HG03060 (cell line): ENCODE data around the gene VWA2.

Source experiments
- ATAC-seq: cut with Tn5 transposase; IDR thresholded peaks from one replicate; pipeline ENCODE4 v1.9.1; 2021; ENCODE audit warnings: low read depth, moderate number of reproducible peaks; ENCODE audit not compliant: unreplicated experiment

Gene VWA2

GRCh38 chr10:114273910-114274309 lies 34.9 kb downstream of the VWA2 start:
- no peak for ATAC-seq

- no peak for ATAC-seq
These were observed 35.8 kb downstream of the VWA2 start for GRCh38 chr10:114274616-114275453.

- no peak for ATAC-seq
These were observed 37.0 kb downstream of the VWA2 start for GRCh38 chr10:114276066-114276465.

GRCh38 chr10:114276671-114277070 lies 37.6 kb downstream of the VWA2 start:
- no peak for ATAC-seq

GRCh38 chr10:114278140-114278883 lies 39.3 kb downstream of the VWA2 start:
- ATAC-seq, result no peak

GRCh38 chr10:114278884-114279191 lies 39.8 kb downstream of the VWA2 start:
- ATAC-seq, result no peak

- ATAC-seq, result no peak
These were observed 40.2 kb downstream of the VWA2 start for GRCh38 chr10:114279289-114279688.

- no peak for ATAC-seq
These were observed 41.0 kb downstream of the VWA2 start for GRCh38 chr10:114279901-114280644.

- no peak for ATAC-seq
These were observed 42.0 kb downstream of the VWA2 start for GRCh38 chr10:114281006-114281405.

- no peak for ATAC-seq
These were observed 42.4 kb downstream of the VWA2 start for GRCh38 chr10:114281461-114281860.

GRCh38 chr10:114282526-114282925 lies 43.5 kb downstream of the VWA2 start:
- no peak for ATAC-seq

- ATAC-seq, result no peak
These were observed 44.0 kb downstream of the VWA2 start for GRCh38 chr10:114283091-114283490.

- no peak for ATAC-seq
These were observed 44.6 kb downstream of the VWA2 start for GRCh38 chr10:114283535-114284234.

GRCh38 chr10:114284346-114285071 lies 45.5 kb downstream of the VWA2 start:
- no peak for ATAC-seq

GRCh38 chr10:114285961-114286441 lies 46.9 kb downstream of the VWA2 start:
- ATAC-seq, result no peak

GRCh38 chr10:114286921-114287320 lies 47.9 kb downstream of the VWA2 start:
- ATAC-seq, result no peak

- no peak for ATAC-seq
These were observed 49.5 kb downstream of the VWA2 start for GRCh38 chr10:114288424-114289095.

GRCh38 chr10:114289096-114289436 lies 50.0 kb downstream of the VWA2 start:
- no peak for ATAC-seq

- no peak for ATAC-seq
These were observed 51.0 kb downstream of the VWA2 start for GRCh38 chr10:114290038-114290437.
